HEK293 (cell line): ENCODE results near the gene MX1.

ENCODE experiments used
- ATF2 ChIP-seq: fragments of 450-650 bp; formaldehyde crosslinking; IDR thresholded peaks from 2 replicates; pipeline ENCODE4 v1.5.1; 2016; ENCODE audit warnings: missing biosample characterization, missing genetic modification characterization, low read depth
- CTCF ChIP-seq: fragments of 450-650 bp; formaldehyde crosslinking; IDR thresholded peaks from 2 replicates; pipeline ENCODE4 v1.5.1; 2016; ENCODE audit warnings: missing biosample characterization, missing genetic modification characterization
- INSM2 ChIP-seq: fragments of 450-650 bp; formaldehyde crosslinking; IDR thresholded peaks from 2 replicates; pipeline ENCODE4 v1.5.1; 2016; ENCODE audit warnings: missing biosample characterization, missing genetic modification characterization
- REST ChIP-seq: fragments of 450-650 bp; formaldehyde crosslinking; IDR thresholded peaks from 2 replicates; pipeline ENCODE4 v1.5.1; 2016; ENCODE audit warnings: missing biosample characterization, missing genetic modification characterization
- TCF7L2 ChIP-seq: IDR thresholded peaks from 2 replicates; pipeline ENCODE4 v1.6.1; 2011; ENCODE audit warnings: low read depth, mild to moderate bottlenecking, inconsistent platforms, low read length, moderate library complexity, borderline replicate concordance
- YY1 ChIP-seq: fragments of 450-650 bp; formaldehyde crosslinking; IDR thresholded peaks from 2 replicates; pipeline ENCODE4 v1.5.1; 2018; ENCODE audit warnings: missing biosample characterization, missing genetic modification characterization
- ZBTB20 ChIP-seq: fragments of 450-650 bp; formaldehyde crosslinking; IDR thresholded peaks from 2 replicates; pipeline ENCODE4 v1.5.1; 2016; ENCODE audit warnings: missing biosample characterization, missing genetic modification characterization
- ZBTB7A ChIP-seq: fragments of 450-650 bp; formaldehyde crosslinking; IDR thresholded peaks from 2 replicates; pipeline ENCODE4 v1.5.1; 2016; ENCODE audit warnings: low read depth, missing biosample characterization, missing genetic modification characterization
- ZNF23 ChIP-seq: fragments of 450-650 bp; formaldehyde crosslinking; IDR thresholded peaks from 2 replicates; pipeline ENCODE4 v1.5.1; 2016; ENCODE audit warnings: missing biosample characterization, missing genetic modification characterization, borderline replicate concordance
- ZNF274 ChIP-seq, 2 experiments: fragments of 200-500 bp in 1 of 2; fragments of 450-650 bp in 1 of 2; sonication (Bioruptor generic) in 1 of 2; formaldehyde crosslinking in 1 of 2; IDR thresholded peaks; 2 replicates each; pipeline versions ENCODE4 v1.5.1 to v1.6.1; 2014 to 2016; ENCODE audit warnings: borderline replicate concordance in 1 of 2, inconsistent platforms in 1 of 2, low read length in 1 of 2, missing biosample characterization in 1 of 2, missing genetic modification characterization in 1 of 2
- ZNF449 ChIP-seq: fragments of 450-650 bp; formaldehyde crosslinking; IDR thresholded peaks from 2 replicates; pipeline ENCODE4 v1.5.1; 2017; ENCODE audit warnings: missing biosample characterization, mild to moderate bottlenecking, missing genetic modification characterization, moderate library complexity
- ZNF629 ChIP-seq: fragments of 450-650 bp; formaldehyde crosslinking; IDR thresholded peaks from 2 replicates; pipeline ENCODE4 v1.5.1; 2017; ENCODE audit warnings: missing biosample characterization, missing genetic modification characterization
- ZNF654 ChIP-seq: fragments of 450-650 bp; formaldehyde crosslinking; IDR thresholded peaks from 2 replicates; pipeline ENCODE4 v1.5.1; 2016; ENCODE audit warnings: low read depth, missing biosample characterization, missing genetic modification characterization

- no peak for TF ChIP-seq ATF2 (tag by site-specific recombination)
- no peak for TF ChIP-seq TCF7L2
- no peak for TF ChIP-seq ZNF629 (tag by site-specific recombination)
- no peak for TF ChIP-seq CTCF
- TF ChIP-seq REST = no peak
- TF ChIP-seq ZNF449 (tag by site-specific recombination) = no peak
- TF ChIP-seq ZNF274 (IDR thresholded peaks at IDR 0.05; ENCODE audit: low read length) = no peak
- TF ChIP-seq ZNF274 (tag by site-specific recombination; IDR thresholded peaks at IDR 0.05; ENCODE audit: borderline replicate concordance) = no peak
- TF ChIP-seq ZNF654 (tag by site-specific recombination) = no peak
- no peak for TF ChIP-seq INSM2 (tag by site-specific recombination)
- no peak for TF ChIP-seq ZNF23
- TF ChIP-seq ZBTB20 (tag by site-specific recombination) = no peak
- no peak for TF ChIP-seq ZBTB7A
- no peak for TF ChIP-seq YY1 (tag by site-specific recombination)
Observed at GRCh38 chr21:41477641-41478318, 51.7 kb downstream of the MX1 start.
